ENCODE measurements around the gene REN. TPM values are rescaled to one million over a fixed set of nuclear protein-coding genes. Genes with fewer than 3 reads are reported as not detected.
A peak's percentile ranks its signal among the peaks of the same experiment; 100 is the strongest.

Gene REN
- total and polyA plus RNA-seq, 2 of the 8 experiments (the other 6 are each of a cell fraction or from before 2014, with no cell fraction given) = 0.05 TPM; not detected in 1

DNA sequence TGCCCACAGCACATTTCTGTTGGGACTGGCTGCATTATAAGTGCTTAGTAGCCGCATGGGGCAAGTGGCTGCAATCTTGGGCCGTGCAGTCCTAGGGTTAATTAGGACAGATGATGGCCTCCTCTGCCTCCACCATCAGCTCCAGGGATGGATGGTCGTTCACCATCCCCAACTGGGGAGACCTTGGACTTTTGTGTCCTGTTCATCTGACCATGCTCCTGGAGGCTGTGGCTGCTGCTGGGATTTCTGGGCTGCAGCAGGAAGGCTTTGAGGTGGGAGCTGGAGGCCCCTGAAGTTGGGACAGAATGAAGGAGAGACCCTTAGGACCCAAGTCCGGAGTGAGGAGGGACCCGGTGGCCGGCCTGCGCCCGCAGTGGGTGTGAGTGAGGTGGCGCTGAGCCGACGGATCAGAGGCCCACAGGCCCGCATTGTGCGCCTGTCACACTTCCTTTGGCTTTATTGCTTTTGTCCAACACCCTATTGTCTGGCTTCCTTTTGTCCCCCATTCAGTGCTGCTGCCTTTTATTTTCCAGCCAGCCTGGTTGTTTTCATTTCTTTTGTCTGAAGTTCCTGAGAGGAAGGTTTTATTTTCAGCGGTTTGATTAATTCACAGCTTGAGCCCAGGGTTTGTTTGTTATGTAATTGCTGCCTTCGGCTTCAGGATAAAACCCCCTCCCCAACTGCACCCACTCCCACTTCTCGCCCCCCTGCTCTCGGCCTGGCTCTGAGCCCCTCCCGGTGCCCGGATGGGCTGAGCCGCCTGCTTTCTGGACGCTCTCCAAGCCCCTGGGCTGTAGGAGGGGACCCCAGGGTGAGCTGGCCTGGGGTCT lies 57.6 kb downstream of the REN start (continued):
- TF ChIP-seq KDM1A (IDR thresholded peaks at IDR 0.05; ENCODE audit: borderline replicate concordance, low read length) = peak; percentile 69; the same call in 1 of the 2 replicates
- TF ChIP-seq EZH2 (IDR thresholded peaks at IDR 0.05; ENCODE audit: low read depth, low read length, severe bottlenecking) = no peak
- TF ChIP-seq NANOG (IDR thresholded peaks at IDR 0.05; ENCODE audit: insufficient read depth, low read depth, low read length, poor library complexity, severe bottlenecking) = peak; percentile 34
- TF ChIP-seq SP1 (IDR thresholded peaks at IDR 0.05; ENCODE audit: low read depth, low read length) = peak; percentile 84
- no peak for TF ChIP-seq HDAC6 (IDR thresholded peaks at IDR 0.05; ENCODE audit: low read depth, low read length)
- no peak for TF ChIP-seq EGR1 (IDR thresholded peaks at IDR 0.05; ENCODE audit: borderline replicate concordance, low read depth, low read length)
- no peak for TF ChIP-seq RNF2 (IDR thresholded peaks at IDR 0.05; ENCODE audit: borderline replicate concordance, low read depth, low read length, missing control alignments, poor library complexity, severe bottlenecking)
- peak; percentile 82; the same call in 1 of the 2 replicates for TF ChIP-seq POU5F1 (IDR thresholded peaks at IDR 0.05; ENCODE audit: low read depth, low read length)
- TF ChIP-seq EP300 (IDR thresholded peaks at IDR 0.05; ENCODE audit: borderline replicate concordance in 1 of 2, low read depth in 2 of 2, low read length in 2 of 2) = peak in 1 of 2 experiments; percentile 55; a peak in 1 of 3 replicates
- no peak for TF ChIP-seq SAP30 (IDR thresholded peaks at IDR 0.05; ENCODE audit: insufficient read depth, insufficient replicate concordance, low read length)
- TF ChIP-seq ZNF274 (IDR thresholded peaks at IDR 0.05; ENCODE audit: borderline replicate concordance, extremely low read depth, low read length) = no peak
- TF ChIP-seq JUND (IDR thresholded peaks at IDR 0.05; ENCODE audit: low read length) = no peak
- no peak for TF ChIP-seq KDM4A (IDR thresholded peaks at IDR 0.05; ENCODE audit: low read depth, low read length, severe bottlenecking)
- TF ChIP-seq BCL11A (IDR thresholded peaks at IDR 0.05; ENCODE audit: low read depth in 2 of 2, low read length in 2 of 2) = peak; percentile 80 to 87
